ENCODE data around the gene DNMT3A. TPM values are rescaled to one million over a fixed set of nuclear protein-coding genes. Genes with fewer than 3 reads are reported as not detected.

The DNMT3A gene
- total and polyA plus RNA-seq, 2 of the 8 experiments (the other 6 are each of a cell fraction or from before 2014, with no cell fraction given) = 33.6 to 178 TPM

- H2BK15ac ChIP-seq (ENCODE audit: low read length) = no peak overlapping the region
- CTCF ChIA-PET (ENCODE audit: partially characterized antibody) = no interaction called here
- peak; percentile 78 for FAIRE-seq
- no peak for TF ChIP-seq SIRT6 (IDR thresholded peaks at IDR 0.05; ENCODE audit: low read length)
- TF ChIP-seq CTBP2 (IDR thresholded peaks at IDR 0.05; ENCODE audit: borderline replicate concordance, insufficient read depth, insufficient read length, low read length) = no peak
- no peak for TF ChIP-seq JUND (IDR thresholded peaks at IDR 0.05; ENCODE audit: low read length)
- no peak for TF ChIP-seq EP300 (IDR thresholded peaks at IDR 0.05; ENCODE audit: borderline replicate concordance in 1 of 2, low read depth in 2 of 2, low read length in 2 of 2)
- no peak for TF ChIP-seq CHD2 (IDR thresholded peaks at IDR 0.05; ENCODE audit: low read length)
- no peak for TF ChIP-seq SRF (IDR thresholded peaks at IDR 0.05; ENCODE audit: low read depth, low read length)
- no peak for TF ChIP-seq KDM5A (IDR thresholded peaks at IDR 0.05; ENCODE audit: low read length)
- TF ChIP-seq TEAD4 (IDR thresholded peaks at IDR 0.05; ENCODE audit: low read depth, low read length) = no peak
- no peak for TF ChIP-seq NANOG (IDR thresholded peaks at IDR 0.05; ENCODE audit: insufficient read depth, low read depth, low read length, poor library complexity, severe bottlenecking)
- TF ChIP-seq ASH2L (IDR thresholded peaks at IDR 0.05; ENCODE audit: low read length) = no peak
- TF ChIP-seq CBX5 (IDR thresholded peaks at IDR 0.05; ENCODE audit: low read depth, low read length) = no peak
- no peak for TF ChIP-seq BCL11A (IDR thresholded peaks at IDR 0.05; ENCODE audit: low read depth in 2 of 2, low read length in 2 of 2)
- TF ChIP-seq TCF12 (IDR thresholded peaks at IDR 0.05; ENCODE audit: low read depth, low read length) = no peak
- TF ChIP-seq RAD21 (IDR thresholded peaks at IDR 0.05 in 1 of 2, conservative IDR thresholded peaks at IDR 0.05 in 1 of 2; ENCODE audit: low read depth in 2 of 2, low read length in 2 of 2) = peak; percentile 87 to 89
Measured at GRCh38 chr2:25297738-25298137, 44.0 kb downstream of the DNMT3A start.

More at GRCh38 chr2:25297738-25298137, 44.0 kb downstream of the DNMT3A start:
- Histone ChIP-seq H2BK12ac (ENCODE audit: low read depth, low read length) (no peak overlapping the region), H2BK20ac (ENCODE audit: low read length) (no peak overlapping the region), H3K79me1 (ENCODE audit: low read depth, low read length) (no peaks in the 10 kb centered on the region; the same call in 1 of the 2 replicates), H2BK5ac (ENCODE audit: low read depth, low read length) (no peak overlapping the region), H4K20me1 (replicated peaks in 1 of 2; ENCODE audit: control insufficient read depth in 1 of 2, insufficient read depth in 2 of 2, low read length in 2 of 2) (no peaks in the 10 kb centered on the region), H3K23me2 (ENCODE audit: low read depth, low read length) (no peaks in the 10 kb centered on the region), H3K23ac (ENCODE audit: insufficient read length) (no peak overlapping the region), H3K36me3 (ENCODE audit: control insufficient read depth in 2 of 4, insufficient read depth in 4 of 4, low read length in 3 of 4) (no peaks in the 10 kb centered on the region), H3K18ac (ENCODE audit: extremely low read depth, low read length) (no peak overlapping the region), H4K91ac (replicated peaks; ENCODE audit: insufficient read length, low read length) (no peak overlapping the region), H2AK5ac (ENCODE audit: low read depth, low read length) (no peak overlapping the region), H3K56ac (replicated peaks; ENCODE audit: insufficient read length, low read depth, low read length) (no peak overlapping the region), H4K5ac (ENCODE audit: insufficient read length, low read depth, low read length) (no peak overlapping the region), H3K4me3 (ENCODE audit: extremely low read depth in 1 of 4, insufficient read depth in 2 of 4, low read depth in 3 of 4, low read length in 4 of 4) (no peak overlapping the region), H3K9ac (replicated peaks in 1 of 4; ENCODE audit: extremely low read depth in 1 of 4, low read depth in 3 of 4, low read length in 3 of 4) (no peak overlapping the region), H3K27me3 (replicated peaks in 1 of 4; ENCODE audit: control insufficient read depth in 3 of 4, extremely low read depth in 1 of 4, insufficient read depth in 3 of 4, low read length in 3 of 4) (no peaks in the 10 kb centered on the region), H3K4me2 (ENCODE audit: insufficient read depth in 1 of 2, low read depth in 2 of 2, low read length in 2 of 2) (no peak overlapping the region), H3K4ac (replicated peaks; ENCODE audit: insufficient read length, low read depth, low read length) (no peak overlapping the region), H2AFZ (ENCODE audit: low read length) (no peak overlapping the region), H3K27ac (ENCODE audit: low read depth, low read length) (no peak overlapping the region), H3K4me1 (replicated peaks in 1 of 4; ENCODE audit: control insufficient read depth in 3 of 4, insufficient read depth in 4 of 4, low read length in 3 of 4) (peaks cover 0 to 13% (median 8%) of the 10 kb centered on the region in 4 experiments; a peak in 5 of 7 replicates), H3K79me2 (ENCODE audit: control insufficient read depth in 1 of 2, insufficient read depth in 2 of 2, low read length in 2 of 2) (no peaks in the 10 kb centered on the region), H3K9me3 (ENCODE audit: insufficient read depth in 2 of 2, low read depth in 1 of 2, low read length in 1 of 2) (no peaks in the 10 kb centered on the region), H3K14ac (ENCODE audit: insufficient read length) (no peak overlapping the region), H4K8ac (ENCODE audit: extremely low read depth, insufficient read depth, low read length) (no peak overlapping the region), H2BK120ac (replicated peaks; ENCODE audit: low read depth, low read length) (no peak overlapping the region)
- POLR2A ChIA-PET (ENCODE audit: partially characterized antibody) = interaction anchor here (1.1 kb wide), 1 partner anchor 12 kb away, joined by 3 read pairs; no protein-coding TSS in a partner anchor
- DNase-seq (ENCODE audit: low read depth in 1 of 2, low spot score in 2 of 2) = no peak
- 76% methylated on average over 7 of the region's 7 CpGs; no CpG with 5 or more reads in 1 of the 2 experiments for WGBS, 2 experiments (ENCODE audit: extremely low coverage in 1 of 2, insufficient coverage in 1 of 2, insufficient read length in 1 of 2, insufficient replicate concordance in 2 of 2, low coverage in 1 of 2, low lambda C conversion rate in 2 of 2, missing lambda C conversion rate in 1 of 2)
